ENCODE data around the gene RPL39. TPM values are rescaled to one million over a fixed set of nuclear protein-coding genes. Genes with fewer than 3 reads are reported as not detected.
A peak's percentile ranks its signal among the peaks of the same experiment; 100 is the strongest.
"Not testable (repeated sequence)": the region's sequence is repeated elsewhere in the genome, so short reads cannot be mapped to it uniquely, and the experiment has no call there.

Gene RPL39
- 6,835 TPM for total RNA-seq

GRCh38 chrX:119791437-119792231 is at the start of gene RPL39:
Gene RPL39, minus strand, starts transcription at chrX:119791630. Its CDS starts 54 bp downstream, at chrX:119791576.
- Histone ChIP-seq H3K4me3 (ENCODE audit: low read length in 3 of 3) (peak within 1 kb of the TSS; percentile 52 to 82 (median 82)), H3K9ac (ENCODE audit: low read depth in 1 of 3, low read length in 3 of 3) (peak within 1 kb of the TSS; percentile 76 to 89 (median 81)), H3K27ac (ENCODE audit: low read depth, low read length) (peak within 1 kb of the TSS; percentile 90), H3K4me1 (ENCODE audit: control insufficient read depth in 3 of 3, insufficient read depth in 3 of 3, low read length in 3 of 3) (peaks cover 12 to 19% (median 12%) of the 10 kb centered on the region in 3 donors), H3K9me3 (ENCODE audit: control insufficient read depth in 3 of 3, low read length in 3 of 3) (no peaks in the 10 kb centered on the region), H3K36me3 (ENCODE audit: control insufficient read depth in 3 of 3, insufficient read depth in 3 of 3, low read length in 3 of 3) (peaks cover 2 to 8% (median 5%) of the 10 kb centered on the region in 3 donors), H3K27me3 (ENCODE audit: control insufficient read depth in 3 of 3, insufficient read depth in 3 of 3, low read length in 3 of 3) (no peaks in the 10 kb centered on the region)

- Histone ChIP-seq H3K4me1 (ENCODE audit: control insufficient read depth in 3 of 3, insufficient read depth in 3 of 3, low read length in 3 of 3) (no peaks in the 10 kb centered on the region), H3K4me3 (ENCODE audit: low read length in 3 of 3) (no peak overlapping the region), H3K36me3 (ENCODE audit: control insufficient read depth in 3 of 3, insufficient read depth in 3 of 3, low read length in 3 of 3) (peaks cover 11 to 23% (median 17%) of the 10 kb centered on the region in 3 donors), H3K9ac (ENCODE audit: low read depth in 1 of 3, low read length in 3 of 3) (no peak overlapping the region), H3K9me3 (ENCODE audit: control insufficient read depth in 3 of 3, low read length in 3 of 3) (no peaks in the 10 kb centered on the region), H3K27ac (ENCODE audit: low read depth, low read length) (no peak overlapping the region), H3K27me3 (ENCODE audit: control insufficient read depth in 3 of 3, insufficient read depth in 3 of 3, low read length in 3 of 3) (no peaks in the 10 kb centered on the region)
Observed at GRCh38 chrX:119833905-119834304, 42.5 kb upstream of the RPL39 start.

- Histone ChIP-seq H3K4me1 (ENCODE audit: control insufficient read depth in 3 of 3, insufficient read depth in 3 of 3, low read length in 3 of 3) (no peaks in the 10 kb centered on the region), H3K9me3 (ENCODE audit: control insufficient read depth in 3 of 3, low read length in 3 of 3) (no peaks in the 10 kb centered on the region), H3K27ac (ENCODE audit: low read depth, low read length) (no peak overlapping the region), H3K27me3 (ENCODE audit: control insufficient read depth in 3 of 3, insufficient read depth in 3 of 3, low read length in 3 of 3) (no peaks in the 10 kb centered on the region), H3K36me3 (ENCODE audit: control insufficient read depth in 3 of 3, insufficient read depth in 3 of 3, low read length in 3 of 3) (peaks cover 0 to 5% (median 2%) of the 10 kb centered on the region in 3 donors), H3K4me3 (ENCODE audit: low read length in 3 of 3) (no peak overlapping the region), H3K9ac (ENCODE audit: low read depth in 1 of 3, low read length in 3 of 3) (no peak overlapping the region)
Observed at GRCh38 chrX:119828446-119828845, 37.0 kb upstream of the RPL39 start.

- H3K9me3 ChIP-seq (ENCODE audit: control insufficient read depth in 3 of 3, low read length in 3 of 3) = no peaks in the 10 kb centered on the region
- H3K27ac ChIP-seq (ENCODE audit: low read depth, low read length) = no peak overlapping the region
- H3K4me3 ChIP-seq (ENCODE audit: low read length in 3 of 3) = no peak overlapping the region
- peaks cover 0 to 2% (median 2%) of the 10 kb centered on the region in 3 donors for H3K36me3 ChIP-seq (ENCODE audit: control insufficient read depth in 3 of 3, insufficient read depth in 3 of 3, low read length in 3 of 3)
- no peaks in the 10 kb centered on the region for H3K4me1 ChIP-seq (ENCODE audit: control insufficient read depth in 3 of 3, insufficient read depth in 3 of 3, low read length in 3 of 3)
- H3K9ac ChIP-seq (ENCODE audit: low read depth in 1 of 3, low read length in 3 of 3) = no peak overlapping the region
- H3K27me3 ChIP-seq (ENCODE audit: control insufficient read depth in 3 of 3, insufficient read depth in 3 of 3, low read length in 3 of 3) = no peaks in the 10 kb centered on the region
Observed at GRCh38 chrX:119826399-119826959, 35.0 kb upstream of the RPL39 start.

- H3K4me3 ChIP-seq (ENCODE audit: low read length in 3 of 3); H3K36me3 ChIP-seq (ENCODE audit: control insufficient read depth in 3 of 3, insufficient read depth in 3 of 3, low read length in 3 of 3); H3K27me3 ChIP-seq (ENCODE audit: control insufficient read depth in 3 of 3, insufficient read depth in 3 of 3, low read length in 3 of 3); H3K4me1 ChIP-seq (ENCODE audit: control insufficient read depth in 3 of 3, insufficient read depth in 3 of 3, low read length in 3 of 3); H3K9me3 ChIP-seq (ENCODE audit: control insufficient read depth in 3 of 3, low read length in 3 of 3); H3K9ac ChIP-seq (ENCODE audit: low read depth in 1 of 3, low read length in 3 of 3); H3K27ac ChIP-seq (ENCODE audit: low read depth, low read length): not testable (repeated sequence)
Observed at GRCh38 chrX:119824221-119824620, 32.8 kb upstream of the RPL39 start.

- H3K27me3 ChIP-seq (ENCODE audit: control insufficient read depth in 3 of 3, insufficient read depth in 3 of 3, low read length in 3 of 3) = not testable (repeated sequence)
Observed at GRCh38 chrX:119821703-119822102, 30.3 kb upstream of the RPL39 start.

GRCh38 chrX:119817130-119817690 is 25.8 kb upstream of the RPL39 start:
- Histone ChIP-seq H3K9ac (ENCODE audit: low read depth in 1 of 3, low read length in 3 of 3) (no peak overlapping the region), H3K9me3 (ENCODE audit: control insufficient read depth in 3 of 3, low read length in 3 of 3) (no peaks in the 10 kb centered on the region), H3K27ac (ENCODE audit: low read depth, low read length) (no peak overlapping the region), H3K27me3 (ENCODE audit: control insufficient read depth in 3 of 3, insufficient read depth in 3 of 3, low read length in 3 of 3) (no peaks in the 10 kb centered on the region), H3K36me3 (ENCODE audit: control insufficient read depth in 3 of 3, insufficient read depth in 3 of 3, low read length in 3 of 3) (no peaks in the 10 kb centered on the region), H3K4me3 (ENCODE audit: low read length in 3 of 3) (no peak overlapping the region), H3K4me1 (ENCODE audit: control insufficient read depth in 3 of 3, insufficient read depth in 3 of 3, low read length in 3 of 3) (no peaks in the 10 kb centered on the region)

More at GRCh38 chrX:119821703-119822102, 30.3 kb upstream of the RPL39 start:
- H3K27ac ChIP-seq (ENCODE audit: low read depth, low read length); H3K4me3 ChIP-seq (ENCODE audit: low read length in 3 of 3); H3K9ac ChIP-seq (ENCODE audit: low read depth in 1 of 3, low read length in 3 of 3); H3K36me3 ChIP-seq (ENCODE audit: control insufficient read depth in 3 of 3, insufficient read depth in 3 of 3, low read length in 3 of 3); H3K9me3 ChIP-seq (ENCODE audit: control insufficient read depth in 3 of 3, low read length in 3 of 3); H3K4me1 ChIP-seq (ENCODE audit: control insufficient read depth in 3 of 3, insufficient read depth in 3 of 3, low read length in 3 of 3): not testable (repeated sequence)

GRCh38 chrX:119816300-119816699 is 24.9 kb upstream of the RPL39 start:
- Histone ChIP-seq H3K27ac (ENCODE audit: low read depth, low read length) (no peak overlapping the region), H3K4me3 (ENCODE audit: low read length in 3 of 3) (no peak overlapping the region), H3K27me3 (ENCODE audit: control insufficient read depth in 3 of 3, insufficient read depth in 3 of 3, low read length in 3 of 3) (no peaks in the 10 kb centered on the region), H3K36me3 (ENCODE audit: control insufficient read depth in 3 of 3, insufficient read depth in 3 of 3, low read length in 3 of 3) (no peaks in the 10 kb centered on the region), H3K9ac (ENCODE audit: low read depth in 1 of 3, low read length in 3 of 3) (no peak overlapping the region), H3K9me3 (ENCODE audit: control insufficient read depth in 3 of 3, low read length in 3 of 3) (no peaks in the 10 kb centered on the region), H3K4me1 (ENCODE audit: control insufficient read depth in 3 of 3, insufficient read depth in 3 of 3, low read length in 3 of 3) (no peaks in the 10 kb centered on the region)

GRCh38 chrX:119809185-119809666 is 17.8 kb upstream of the RPL39 start:
- Histone ChIP-seq H3K27me3 (ENCODE audit: control insufficient read depth in 3 of 3, insufficient read depth in 3 of 3, low read length in 3 of 3) (no peaks in the 10 kb centered on the region), H3K9ac (ENCODE audit: low read depth in 1 of 3, low read length in 3 of 3) (no peak overlapping the region), H3K36me3 (ENCODE audit: control insufficient read depth in 3 of 3, insufficient read depth in 3 of 3, low read length in 3 of 3) (no peaks in the 10 kb centered on the region), H3K9me3 (ENCODE audit: control insufficient read depth in 3 of 3, low read length in 3 of 3) (no peaks in the 10 kb centered on the region), H3K27ac (ENCODE audit: low read depth, low read length) (no peak overlapping the region), H3K4me1 (ENCODE audit: control insufficient read depth in 3 of 3, insufficient read depth in 3 of 3, low read length in 3 of 3) (no peaks in the 10 kb centered on the region), H3K4me3 (ENCODE audit: low read length in 3 of 3) (no peak overlapping the region)

GRCh38 chrX:119808461-119808860 is 17.0 kb upstream of the RPL39 start:
- not testable (repeated sequence) for H3K9ac ChIP-seq (ENCODE audit: low read depth in 1 of 3, low read length in 3 of 3); H3K4me1 ChIP-seq (ENCODE audit: control insufficient read depth in 3 of 3, insufficient read depth in 3 of 3, low read length in 3 of 3); H3K27me3 ChIP-seq (ENCODE audit: control insufficient read depth in 3 of 3, insufficient read depth in 3 of 3, low read length in 3 of 3); H3K9me3 ChIP-seq (ENCODE audit: control insufficient read depth in 3 of 3, low read length in 3 of 3); H3K36me3 ChIP-seq (ENCODE audit: control insufficient read depth in 3 of 3, insufficient read depth in 3 of 3, low read length in 3 of 3); H3K27ac ChIP-seq (ENCODE audit: low read depth, low read length); H3K4me3 ChIP-seq (ENCODE audit: low read length in 3 of 3)
